ENCODE measurements around the gene CGNL1. TPM values are rescaled to one million over a fixed set of nuclear protein-coding genes. Genes with fewer than 3 reads are reported as not detected.

The CGNL1 gene
- total and polyA plus RNA-seq, 10 of the 15 experiments (the other 5 are each of a cell fraction or from before 2014, with no cell fraction given) = under 0.01 to 0.27 (median 0.04) TPM; not detected in 3

DNA sequence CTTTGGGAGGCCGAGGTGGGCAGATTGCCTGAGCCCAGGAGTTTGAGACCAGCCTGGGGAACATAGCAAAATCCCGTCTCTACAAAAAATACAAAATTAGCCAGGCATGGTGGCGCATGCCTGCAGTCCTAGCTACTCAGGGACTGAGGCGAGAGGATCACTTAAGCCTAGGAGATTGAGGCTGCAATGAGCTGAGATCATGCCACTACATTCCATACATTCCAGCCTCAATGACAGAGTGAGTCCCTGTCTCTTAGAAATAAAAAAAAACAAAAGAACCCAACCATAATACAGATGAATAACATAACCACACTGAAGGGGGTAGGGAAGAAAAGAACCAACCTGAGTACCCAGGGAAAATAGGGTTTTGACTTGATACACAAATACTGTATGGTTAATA lies 19.7 kb upstream of the CGNL1 start:
- Histone ChIP-seq H3K9ac (ENCODE audit: control insufficient read depth, insufficient read depth, low read length) (no peak overlapping the region), H3K79me2 (ENCODE audit: control insufficient read depth, insufficient read depth, low read length) (no peaks in the 10 kb centered on the region), H4K20me1 (ENCODE audit: control insufficient read depth, insufficient read depth) (no peaks in the 10 kb centered on the region), H3K27ac (ENCODE audit: control insufficient read depth, insufficient read depth) (no peak overlapping the region), H3K9me3 (replicated peaks; ENCODE audit: control insufficient read depth, insufficient read depth, low read length) (no peaks in the 10 kb centered on the region), H3K4me3 (no peak overlapping the region), H3K4me1 (ENCODE audit: control insufficient read depth, insufficient read depth, low read length) (no peaks in the 10 kb centered on the region), H3K36me3 (ENCODE audit: control insufficient read depth in 2 of 2, insufficient read depth in 2 of 2, low read length in 1 of 2) (no peaks in the 10 kb centered on the region), H3K4me2 (ENCODE audit: control insufficient read depth, insufficient read depth) (no peak overlapping the region), H2AFZ (ENCODE audit: control insufficient read depth, low read depth, low read length) (no peak overlapping the region), H3K27me3 (replicated peaks in 1 of 2; ENCODE audit: control insufficient read depth in 2 of 2, insufficient read depth in 2 of 2, low read length in 1 of 2) (peaks cover 0 to 2% of the 10 kb centered on the region in 2 experiments; a peak in 3 of 4 replicates)
- BruUV-seq (replicated peaks) = no TSS peak
- POLR2A ChIA-PET = no interaction called here
- no peak for FAIRE-seq
- 49% methylated on average over 4 of the region's 4 CpGs for WGBS (ENCODE audit: insufficient coverage, insufficient replicate concordance, low lambda C conversion rate, missing lambda C conversion rate)
- in situ Hi-C loops (cut with MboI) (no loop called here), intact Hi-C loops (cut with micrococcal nuclease; ENCODE audit: unreplicated experiment) (no loop called here)
- TF ChIP-seq NR2C1 (IDR thresholded peaks at IDR 0.05) = no peak
- TF ChIP-seq POLR2AphosphoS2 (IDR thresholded peaks at IDR 0.05; ENCODE audit: low read depth, low read length) = no peak
- no peak for TF ChIP-seq CREM (IDR thresholded peaks at IDR 0.05; ENCODE audit: low read depth)
- no peak for TF ChIP-seq HDGF (IDR thresholded peaks at IDR 0.05)
- TF ChIP-seq LARP7 (IDR thresholded peaks at IDR 0.05) = no peak
- no peak for TF ChIP-seq BMI1 (IDR thresholded peaks at IDR 0.05; ENCODE audit: borderline replicate concordance)
- TF ChIP-seq, protein P1, sequence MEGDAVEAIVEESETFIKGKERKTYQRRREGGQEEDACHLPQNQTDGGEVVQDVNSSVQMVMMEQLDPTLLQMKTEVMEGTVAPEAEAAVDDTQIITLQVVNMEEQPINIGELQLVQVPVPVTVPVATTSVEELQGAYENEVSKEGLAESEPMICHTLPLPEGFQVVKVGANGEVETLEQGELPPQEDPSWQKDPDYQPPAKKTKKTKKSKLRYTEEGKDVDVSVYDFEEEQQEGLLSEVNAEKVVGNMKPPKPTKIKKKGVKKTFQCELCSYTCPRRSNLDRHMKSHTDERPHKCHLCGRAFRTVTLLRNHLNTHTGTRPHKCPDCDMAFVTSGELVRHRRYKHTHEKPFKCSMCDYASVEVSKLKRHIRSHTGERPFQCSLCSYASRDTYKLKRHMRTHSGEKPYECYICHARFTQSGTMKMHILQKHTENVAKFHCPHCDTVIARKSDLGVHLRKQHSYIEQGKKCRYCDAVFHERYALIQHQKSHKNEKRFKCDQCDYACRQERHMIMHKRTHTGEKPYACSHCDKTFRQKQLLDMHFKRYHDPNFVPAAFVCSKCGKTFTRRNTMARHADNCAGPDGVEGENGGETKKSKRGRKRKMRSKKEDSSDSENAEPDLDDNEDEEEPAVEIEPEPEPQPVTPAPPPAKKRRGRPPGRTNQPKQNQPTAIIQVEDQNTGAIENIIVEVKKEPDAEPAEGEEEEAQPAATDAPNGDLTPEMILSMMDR (IDR thresholded peaks at IDR 0.05 in 2 of 3, conservative IDR thresholded peaks at IDR 0.05 in 1 of 3; ENCODE audit: control insufficient read depth in 2 of 3, extremely low read depth in 1 of 3, insufficient read depth in 1 of 3, low read depth in 3 of 3, low read length in 3 of 3) = no peak
- TF ChIP-seq EZH2 (IDR thresholded peaks at IDR 0.05; ENCODE audit: borderline replicate concordance, control insufficient read depth, low read depth, low read length) = no peak
- no peak for TF ChIP-seq MEF2A (IDR thresholded peaks at IDR 0.05; ENCODE audit: insufficient read depth, low read depth, low read length)
- TF ChIP-seq, protein P2, sequence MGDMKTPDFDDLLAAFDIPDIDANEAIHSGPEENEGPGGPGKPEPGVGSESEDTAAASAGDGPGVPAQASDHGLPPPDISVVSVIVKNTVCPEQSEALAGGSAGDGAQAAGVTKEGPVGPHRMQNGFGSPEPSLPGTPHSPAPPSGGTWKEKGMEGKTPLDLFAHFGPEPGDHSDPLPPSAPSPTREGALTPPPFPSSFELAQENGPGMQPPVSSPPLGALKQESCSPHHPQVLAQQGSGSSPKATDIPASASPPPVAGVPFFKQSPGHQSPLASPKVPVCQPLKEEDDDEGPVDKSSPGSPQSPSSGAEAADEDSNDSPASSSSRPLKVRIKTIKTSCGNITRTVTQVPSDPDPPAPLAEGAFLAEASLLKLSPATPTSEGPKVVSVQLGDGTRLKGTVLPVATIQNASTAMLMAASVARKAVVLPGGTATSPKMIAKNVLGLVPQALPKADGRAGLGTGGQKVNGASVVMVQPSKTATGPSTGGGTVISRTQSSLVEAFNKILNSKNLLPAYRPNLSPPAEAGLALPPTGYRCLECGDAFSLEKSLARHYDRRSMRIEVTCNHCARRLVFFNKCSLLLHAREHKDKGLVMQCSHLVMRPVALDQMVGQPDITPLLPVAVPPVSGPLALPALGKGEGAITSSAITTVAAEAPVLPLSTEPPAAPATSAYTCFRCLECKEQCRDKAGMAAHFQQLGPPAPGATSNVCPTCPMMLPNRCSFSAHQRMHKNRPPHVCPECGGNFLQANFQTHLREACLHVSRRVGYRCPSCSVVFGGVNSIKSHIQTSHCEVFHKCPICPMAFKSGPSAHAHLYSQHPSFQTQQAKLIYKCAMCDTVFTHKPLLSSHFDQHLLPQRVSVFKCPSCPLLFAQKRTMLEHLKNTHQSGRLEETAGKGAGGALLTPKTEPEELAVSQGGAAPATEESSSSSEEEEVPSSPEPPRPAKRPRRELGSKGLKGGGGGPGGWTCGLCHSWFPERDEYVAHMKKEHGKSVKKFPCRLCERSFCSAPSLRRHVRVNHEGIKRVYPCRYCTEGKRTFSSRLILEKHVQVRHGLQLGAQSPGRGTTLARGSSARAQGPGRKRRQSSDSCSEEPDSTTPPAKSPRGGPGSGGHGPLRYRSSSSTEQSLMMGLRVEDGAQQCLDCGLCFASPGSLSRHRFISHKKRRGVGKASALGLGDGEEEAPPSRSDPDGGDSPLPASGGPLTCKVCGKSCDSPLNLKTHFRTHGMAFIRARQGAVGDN (IDR thresholded peaks at IDR 0.05) = no peak
- no peak for TF ChIP-seq SUPT20H (IDR thresholded peaks at IDR 0.05; ENCODE audit: borderline replicate concordance, control insufficient read depth, low read depth, low read length)
- no peak for TF ChIP-seq BHLHE40 (IDR thresholded peaks at IDR 0.05; ENCODE audit: borderline replicate concordance in 1 of 2, low read depth in 2 of 2, low read length in 1 of 2)
- TF ChIP-seq ZBED1 (IDR thresholded peaks at IDR 0.05; ENCODE audit: borderline replicate concordance) = no peak
- TF ChIP-seq HDAC2 (IDR thresholded peaks at IDR 0.05) = no peak
- TF ChIP-seq PML (IDR thresholded peaks at IDR 0.05; ENCODE audit: low read length) = no peak
- TF ChIP-seq JUND (IDR thresholded peaks at IDR 0.05; ENCODE audit: low read depth, low read length) = no peak
- TF ChIP-seq, protein P3, sequence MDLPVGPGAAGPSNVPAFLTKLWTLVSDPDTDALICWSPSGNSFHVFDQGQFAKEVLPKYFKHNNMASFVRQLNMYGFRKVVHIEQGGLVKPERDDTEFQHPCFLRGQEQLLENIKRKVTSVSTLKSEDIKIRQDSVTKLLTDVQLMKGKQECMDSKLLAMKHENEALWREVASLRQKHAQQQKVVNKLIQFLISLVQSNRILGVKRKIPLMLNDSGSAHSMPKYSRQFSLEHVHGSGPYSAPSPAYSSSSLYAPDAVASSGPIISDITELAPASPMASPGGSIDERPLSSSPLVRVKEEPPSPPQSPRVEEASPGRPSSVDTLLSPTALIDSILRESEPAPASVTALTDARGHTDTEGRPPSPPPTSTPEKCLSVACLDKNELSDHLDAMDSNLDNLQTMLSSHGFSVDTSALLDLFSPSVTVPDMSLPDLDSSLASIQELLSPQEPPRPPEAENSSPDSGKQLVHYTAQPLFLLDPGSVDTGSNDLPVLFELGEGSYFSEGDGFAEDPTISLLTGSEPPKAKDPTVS (IDR thresholded peaks at IDR 0.05; ENCODE audit: low read depth, low read length) = no peak
- no peak for ATAC-seq
- RAD21 ChIA-PET (ENCODE audit: unreplicated experiment) = interaction anchor here (0.6 kb wide), 1 partner anchor 129 kb away, joined by 3 read pairs; no protein-coding TSS in a partner anchor
- SMC1A ChIA-PET (ENCODE audit: uncharacterized antibody, unreplicated experiment) = interaction anchor here (0.9 to 1.3 kb wide), 3 partner anchors 13 to 198 kb away, joined by 3 read pairs; no protein-coding TSS in a partner anchor
- no peak for DNase-seq (ENCODE audit: low read depth, low spot score)
- CTCF ChIA-PET = no interaction called here

Measured in GM12878 (cell line).